Measurements from ENCODE around the gene PPM1N. TPM values are rescaled to one million over a fixed set of nuclear protein-coding genes. Genes with fewer than 3 reads are reported as not detected.

PPM1N gene
- total and polyA plus RNA-seq, 2 of the 4 experiments (the other 2 are of a cell fraction) = 0.90 to 1.6 TPM

DNA sequence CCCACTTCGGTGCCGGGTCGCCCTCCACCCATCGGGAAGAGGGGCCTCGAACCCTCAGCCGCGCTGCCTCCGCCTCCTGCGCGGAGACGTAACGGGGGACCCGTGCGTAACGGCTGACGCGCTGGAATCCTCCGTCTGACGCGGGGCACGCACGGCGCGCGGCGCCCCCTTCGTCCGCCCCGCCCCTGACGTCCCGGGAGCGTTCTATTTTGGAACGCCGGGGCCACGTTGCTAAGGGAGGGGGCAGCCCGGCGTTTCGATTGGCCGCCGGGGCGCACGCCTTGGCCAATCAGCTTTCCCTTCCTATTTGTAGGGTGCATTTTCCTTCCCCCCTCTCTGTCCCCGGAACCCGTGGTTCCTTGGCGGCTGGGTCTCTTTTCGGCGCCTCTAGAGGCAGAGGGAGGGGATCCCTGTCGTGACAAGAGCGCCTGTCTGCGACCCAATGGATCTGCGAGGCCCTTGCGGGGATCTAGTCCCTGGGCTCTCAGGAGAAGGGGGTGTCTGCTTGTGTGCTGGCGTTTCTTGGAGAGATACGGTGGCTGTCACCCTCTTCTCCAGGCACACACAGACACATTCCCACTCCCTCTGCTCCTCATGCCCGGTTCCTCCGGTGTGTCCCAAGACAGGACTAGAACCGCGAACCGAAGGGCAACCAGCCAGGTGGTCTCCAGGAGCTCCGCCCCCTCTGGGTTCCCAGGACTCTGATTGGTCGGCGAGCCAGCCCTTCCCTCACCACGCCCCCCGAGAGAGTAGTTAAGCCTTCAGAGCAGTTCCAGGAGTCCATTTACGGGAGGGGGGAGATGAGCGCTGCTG is 28.9 kb upstream of the PPM1N start:
- H2AFZ ChIP-seq (replicated peaks; ENCODE audit: low read length, poor library complexity) = peak overlapping the region; percentile 97
- H2AK9ac ChIP-seq (replicated peaks; ENCODE audit: low read depth, low read length, poor library complexity) = peak overlapping the region; percentile 80
- peaks cover 3% of the 10 kb centered on the region; the same call in 1 of the 2 replicates for H3K9me1 ChIP-seq (ENCODE audit: insufficient read depth, low read length)
- ChIA-PET POLR2A (ENCODE audit: unreplicated experiment) (interaction anchor here (0.9 kb wide), 1 partner anchor 10 kb away, joined by 3 read pairs; no protein-coding TSS in a partner anchor), CTCF (interaction anchor here (1.3 to 1.5 kb wide), 3 partner anchors 9 to 30 kb away, joined by 7 to 12 read pairs (median 9); no protein-coding TSS in a partner anchor)
- H3K56ac ChIP-seq (ENCODE audit: extremely low read depth, insufficient read depth, low read length) = 0 out of 2 replicates have a peak overlapping the region, but pooled peaks have one; percentile 16
- H3K14ac ChIP-seq (replicated peaks; ENCODE audit: low read depth, low read length) = 0 out of 2 replicates have a peak overlapping the region, but pooled peaks have one; percentile 8
- dilution Hi-C loops (cut with HindIII; ENCODE audit: low sequenced_read_pairs, unreplicated experiment) (no loop called here), intact Hi-C loops (cut with micrococcal nuclease) (no loop called here), in situ Hi-C loops (cut with MboI; ENCODE audit: low sequenced_read_pairs) (no loop called here)
- peak overlapping the region; percentile 53 for H3K27ac ChIP-seq (ENCODE audit: insufficient read depth, low read length)
- no peak overlapping the region for H2BK15ac ChIP-seq (ENCODE audit: low read depth, low read length)
- H4K91ac ChIP-seq (ENCODE audit: insufficient read depth, low read depth, low read length) = no peak overlapping the region; the same call in 1 of the 2 replicates
- peaks cover 13% of the 10 kb centered on the region for H3K4me1 ChIP-seq (ENCODE audit: control insufficient read depth, insufficient read depth, low read length)
- peak overlapping the region; percentile 67 for H3K9ac ChIP-seq (ENCODE audit: low read depth, low read length)
- 0 out of 2 replicates have a peak overlapping the region, but pooled peaks have one; percentile 4 for H3K18ac ChIP-seq (ENCODE audit: low read depth, low read length)
- H2BK5ac ChIP-seq (ENCODE audit: low read depth, low read length, poor library complexity, severe bottlenecking) = peak overlapping the region; percentile 28
- H2BK120ac ChIP-seq (ENCODE audit: low read depth, low read length) = no peak overlapping the region
- no peak overlapping the region for H2BK20ac ChIP-seq (ENCODE audit: low read depth, low read length)
- H3K23ac ChIP-seq (ENCODE audit: low read depth, low read length) = no peak overlapping the region
- H3K4me2 ChIP-seq (ENCODE audit: low read depth, low read length) = peak overlapping the region; percentile 90
- no peaks in the 10 kb centered on the region for H3K9me3 ChIP-seq (ENCODE audit: control insufficient read depth, insufficient read depth, low read length)
- H3K4me3 ChIP-seq (ENCODE audit: insufficient read depth, low read depth, low read length) = peak overlapping the region; percentile 76
- no TSS peak for BruUV-seq (replicated peaks)
- WGBS, 2 experiments (ENCODE audit: extremely low coverage in 2 of 2, insufficient read length in 1 of 2) = 0% methylated on average over 28 of the region's 66 CpGs; no CpG with 5 or more reads in 1 of the 2 experiments
- DNase-seq (peak; percentile 92), ATAC-seq (ENCODE audit: low read depth) (peak; percentile 90)
- peak overlapping the region; percentile 13; the same call in 1 of the 2 replicates for H4K5ac ChIP-seq (ENCODE audit: low read depth, low read length)
- peaks cover 0 to 24% of the 10 kb centered on the region in 2 experiments; a peak in 2 of 4 replicates for H3K79me1 ChIP-seq (ENCODE audit: low read depth in 1 of 2, low read length in 2 of 2)
- H4K20me1 ChIP-seq (ENCODE audit: insufficient read depth, low read length) = peaks cover 15% of the 10 kb centered on the region; the same call in 1 of the 2 replicates
- 0 out of 2 replicates have a peak overlapping the region, but pooled peaks have one; percentile 1 for H3K4ac ChIP-seq (ENCODE audit: low read depth, low read length)
- no peak overlapping the region; the same call in 1 of the 2 replicates for H2AK5ac ChIP-seq (ENCODE audit: low read depth, low read length)
- H3K27me3 ChIP-seq (ENCODE audit: control insufficient read depth, insufficient read depth, low read length) = no peaks in the 10 kb centered on the region
- no peaks in the 10 kb centered on the region for H3K36me3 ChIP-seq (ENCODE audit: control insufficient read depth, insufficient read depth, low read length)
- peak overlapping the region; percentile 5 to 63; a peak in 1 of 4 replicates for H4K8ac ChIP-seq (ENCODE audit: low read depth in 2 of 2, low read length in 2 of 2)
- TF ChIP-seq CHD1 (IDR thresholded peaks at IDR 0.05; ENCODE audit: low read depth, low read length) (no peak), USF2 (IDR thresholded peaks at IDR 0.05; ENCODE audit: low read depth, low read length) (peak; percentile 3; the same call in 1 of the 2 replicates), MAZ (IDR thresholded peaks at IDR 0.05; ENCODE audit: borderline replicate concordance, low read depth, low read length) (no peak), CTCF (conservative IDR thresholded peaks at IDR 0.05; ENCODE audit: low read depth, low read length) (no peak), RAD21 (IDR thresholded peaks at IDR 0.05; ENCODE audit: low read length) (no peak), SMC3 (IDR thresholded peaks at IDR 0.05; ENCODE audit: low read depth, low read length) (no peak), POLR2A (IDR thresholded peaks at IDR 0.05; ENCODE audit: low read depth, low read length) (no peak), RFX5 (IDR thresholded peaks at IDR 0.05; ENCODE audit: low read depth, low read length) (no peak), FOS (IDR thresholded peaks at IDR 0.05; ENCODE audit: low read depth, low read length) (0 out of 2 replicates have a peak, but pooled peaks have one; percentile 2), NFE2L2 (IDR thresholded peaks at IDR 0.05; ENCODE audit: low read depth, low read length) (no peak; the same call in 1 of the 2 replicates), RCOR1 (IDR thresholded peaks at IDR 0.05; ENCODE audit: insufficient replicate concordance, low read length) (no peak), MAFK (IDR thresholded peaks at IDR 0.05; ENCODE audit: low read depth, low read length) (no peak)
- TF ChIP-seq, protein P1, sequence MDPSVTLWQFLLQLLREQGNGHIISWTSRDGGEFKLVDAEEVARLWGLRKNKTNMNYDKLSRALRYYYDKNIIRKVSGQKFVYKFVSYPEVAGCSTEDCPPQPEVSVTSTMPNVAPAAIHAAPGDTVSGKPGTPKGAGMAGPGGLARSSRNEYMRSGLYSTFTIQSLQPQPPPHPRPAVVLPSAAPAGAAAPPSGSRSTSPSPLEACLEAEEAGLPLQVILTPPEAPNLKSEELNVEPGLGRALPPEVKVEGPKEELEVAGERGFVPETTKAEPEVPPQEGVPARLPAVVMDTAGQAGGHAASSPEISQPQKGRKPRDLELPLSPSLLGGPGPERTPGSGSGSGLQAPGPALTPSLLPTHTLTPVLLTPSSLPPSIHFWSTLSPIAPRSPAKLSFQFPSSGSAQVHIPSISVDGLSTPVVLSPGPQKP (IDR thresholded peaks at IDR 0.05; ENCODE audit: borderline replicate concordance, low read depth, low read length) = no peak
